Suppressor macrophage treated with lipopolysaccharide for 4 hours (primary cell): ENCODE measurements around the gene CMTM8.

Experiments used
- DNase-seq: peaks from one replicate; pipeline ENCODE4 v3.0.0-alpha.2; 2020

Gene CMTM8

GRCh38 chr3:32387512-32387911, 149.0 kb downstream of the CMTM8 start:
- no peak for DNase-seq

GRCh38 chr3:32389577-32389976, 151.1 kb downstream of the CMTM8 start:
- peak; percentile 50 for DNase-seq

GRCh38 chr3:32391643-32392535, 153.4 kb downstream of the CMTM8 start, which contains the start of gene CMTM7:
CMTM7 (plus strand) TSS chr3:32391853; CDS start chr3:32391907, 54 bp downstream.
- peak; percentile 78 for DNase-seq

- DNase-seq = peak; percentile 45
Observed at GRCh38 chr3:32392536-32393302, 154.2 kb downstream of the CMTM8 start.

- DNase-seq = peak; percentile 80
Observed at GRCh38 chr3:32395496-32395895, 157.0 kb downstream of the CMTM8 start.

- DNase-seq = no peak
Observed at GRCh38 chr3:32397941-32398340, 159.5 kb downstream of the CMTM8 start.

GRCh38 chr3:32398531-32398930, 160.1 kb downstream of the CMTM8 start:
- DNase-seq = peak; percentile 83

GRCh38 chr3:32399030-32399620, 160.6 kb downstream of the CMTM8 start:
- DNase-seq = peak; percentile 76

- DNase-seq = no peak
Observed at GRCh38 chr3:32401126-32401525, 162.6 kb downstream of the CMTM8 start.

- peak; percentile 61 for DNase-seq
Observed at GRCh38 chr3:32401556-32402081, 163.1 kb downstream of the CMTM8 start.

GRCh38 chr3:32403663-32404062, 165.2 kb downstream of the CMTM8 start:
- DNase-seq = no peak

- no peak for DNase-seq
Observed at GRCh38 chr3:32404714-32405113, 166.2 kb downstream of the CMTM8 start.

GRCh38 chr3:32405155-32405554, 166.7 kb downstream of the CMTM8 start:
- DNase-seq = no peak

GRCh38 chr3:32405711-32406323, 167.3 kb downstream of the CMTM8 start:
- DNase-seq = no peak

GRCh38 chr3:32406486-32407408, 168.3 kb downstream of the CMTM8 start:
- DNase-seq = peak; percentile 88

- DNase-seq = no peak
Observed at GRCh38 chr3:32410367-32411246, 172.1 kb downstream of the CMTM8 start.

- no peak for DNase-seq
Observed at GRCh38 chr3:32411442-32411841, 173.0 kb downstream of the CMTM8 start.

GRCh38 chr3:32412887-32413286, 174.4 kb downstream of the CMTM8 start:
- DNase-seq = no peak

GRCh38 chr3:32413845-32414521, 175.5 kb downstream of the CMTM8 start:
- no peak for DNase-seq
